OCI-M2 (cell line): ENCODE measurements around the gene MTFR1L.

Experiments used
- DNase-seq: peaks from one replicate; lab custom pipeline; 2025; ENCODE audit not compliant: unreplicated experiment; lab: John Stamatoyannopoulos, UW

MTFR1L gene

GRCh38 chr1:25861316-25862286, 41.8 kb downstream of the MTFR1L start:
- DNase-seq: no peak

GRCh38 chr1:25862785-25863485, 43.2 kb downstream of the MTFR1L start:
- no peak for DNase-seq

DNA sequence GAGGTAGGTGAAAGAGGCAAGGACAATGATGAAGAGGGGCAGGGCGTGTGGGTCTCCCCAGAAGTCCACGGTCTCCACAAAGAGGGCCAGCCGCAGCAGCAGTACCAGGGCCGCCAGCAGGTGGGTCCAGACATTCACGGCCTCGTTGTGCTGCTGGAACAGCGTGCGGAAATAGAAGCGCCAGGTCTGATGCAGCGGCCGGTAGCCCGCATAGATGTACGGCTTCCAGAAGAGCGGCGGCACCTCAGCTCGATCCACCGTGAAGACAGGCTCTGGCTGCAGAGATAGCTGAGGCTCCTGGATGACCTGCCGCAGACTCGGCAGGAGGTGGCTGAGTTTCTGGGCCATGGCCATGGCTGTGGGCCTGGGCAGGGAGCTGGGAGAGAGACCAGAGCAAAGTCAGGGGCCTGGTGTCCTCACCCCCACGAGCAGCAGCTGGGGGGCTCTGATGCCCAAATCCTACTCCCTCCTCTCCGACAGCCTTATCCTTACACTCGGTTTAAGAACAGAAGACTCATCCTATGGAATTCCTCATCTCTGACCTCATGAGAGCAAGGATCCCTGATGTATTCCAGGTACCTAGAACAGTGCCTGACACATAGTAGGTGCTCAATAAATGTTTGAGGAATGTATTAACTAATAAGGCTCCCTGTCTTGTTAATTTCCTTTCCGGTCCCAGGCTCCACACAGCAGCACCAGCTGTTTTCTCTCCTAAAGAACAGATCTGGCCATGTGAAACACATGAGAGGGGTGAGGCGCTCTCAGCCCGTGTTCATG, 43.9 kb downstream of the MTFR1L start:
- DNase-seq: no peak

GRCh38 chr1:25864434-25864833, 44.7 kb downstream of the MTFR1L start:
- no peak for DNase-seq

- DNase-seq: no peak
These were observed 46.5 kb downstream of the MTFR1L start for GRCh38 chr1:25866288-25866687.

GRCh38 chr1:25867210-25867991, 47.6 kb downstream of the MTFR1L start:
- no peak for DNase-seq

GRCh38 chr1:25869909-25870606, 50.3 kb downstream of the MTFR1L start:
- DNase-seq: no peak

GRCh38 chr1:25870614-25871013, 50.9 kb downstream of the MTFR1L start:
- no peak for DNase-seq

GRCh38 chr1:25871086-25871703, 51.4 kb downstream of the MTFR1L start:
- DNase-seq: no peak

DNA sequence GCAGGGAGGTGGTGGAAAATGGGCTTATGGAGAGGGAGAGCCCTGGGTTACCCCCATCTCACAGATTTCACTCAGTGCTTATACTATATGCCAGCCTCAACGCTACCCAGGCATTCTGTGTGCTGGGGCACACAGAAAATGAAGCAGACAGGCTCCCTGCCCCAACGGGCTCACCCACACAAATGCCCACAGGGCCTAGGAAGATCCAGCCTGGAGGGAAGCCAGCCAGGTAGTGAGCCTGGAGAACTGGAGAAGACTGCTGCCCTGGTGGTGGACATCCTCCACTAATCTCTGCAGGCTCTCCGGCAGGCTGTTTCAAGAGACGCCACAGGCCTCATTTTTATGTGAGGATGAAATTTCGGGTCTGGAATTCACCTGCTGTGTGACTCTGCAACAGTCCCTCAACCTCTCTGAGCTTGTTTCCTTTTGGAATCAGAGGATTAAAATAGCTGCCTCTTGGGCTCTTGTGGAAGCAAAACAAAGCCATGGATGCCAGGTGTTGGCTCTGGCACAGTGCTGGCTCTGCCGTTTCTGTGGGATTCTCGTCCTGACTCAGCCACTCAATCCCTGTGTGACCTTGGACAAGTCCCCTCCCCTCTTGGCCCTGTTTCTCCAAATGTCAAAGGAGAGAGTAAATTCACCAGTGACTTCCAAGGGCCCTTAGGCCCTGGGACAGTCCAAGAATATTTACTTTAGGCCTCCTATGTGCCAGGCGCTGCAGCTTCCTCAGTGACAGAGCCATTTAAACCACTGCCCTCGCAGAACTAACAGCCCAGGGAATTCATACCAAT, 52.1 kb downstream of the MTFR1L start:
- no peak for DNase-seq

- no peak for DNase-seq
These were observed 53.0 kb downstream of the MTFR1L start for GRCh38 chr1:25872713-25873112.

DNA sequence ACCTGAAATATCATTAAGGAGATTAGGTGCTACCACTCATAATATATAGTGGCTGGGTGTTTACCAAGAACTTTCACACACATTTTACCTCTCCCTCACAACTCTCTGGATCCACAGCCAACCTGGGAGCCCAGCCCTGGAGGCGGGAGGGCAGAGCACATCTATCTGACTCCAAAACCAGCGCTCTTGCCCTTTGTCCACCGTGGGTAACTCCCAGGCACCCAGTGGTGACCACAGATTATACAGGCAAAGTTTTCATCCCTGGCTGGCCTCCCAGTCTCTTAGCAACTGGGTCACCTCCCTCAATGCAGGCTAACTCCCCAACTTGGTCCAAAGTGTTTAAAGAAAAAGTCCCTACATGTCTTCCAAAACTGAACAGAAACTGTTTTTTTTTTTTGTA, 53.4 kb downstream of the MTFR1L start:
- no peak for DNase-seq

DNA sequence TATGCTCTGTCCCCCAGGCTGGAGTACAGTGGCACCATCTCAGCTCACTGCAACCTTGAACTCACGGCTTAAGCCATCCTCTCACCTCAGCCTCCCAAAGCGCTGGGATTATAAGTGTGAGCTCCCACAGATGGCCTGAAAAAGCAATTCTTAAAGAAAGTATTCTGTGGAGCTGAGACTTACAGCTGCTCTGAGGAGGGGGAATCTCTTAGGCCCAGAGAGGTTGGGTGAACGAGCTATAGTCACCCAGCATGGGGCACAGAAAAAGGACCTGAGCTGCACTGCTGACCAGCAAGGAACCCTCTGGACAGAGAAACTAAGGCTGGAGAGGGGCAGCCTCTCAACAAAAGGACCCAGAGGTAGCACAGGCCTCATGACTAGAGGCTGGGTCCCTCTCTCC, 54.5 kb downstream of the MTFR1L start:
- DNase-seq: no peak

DNA sequence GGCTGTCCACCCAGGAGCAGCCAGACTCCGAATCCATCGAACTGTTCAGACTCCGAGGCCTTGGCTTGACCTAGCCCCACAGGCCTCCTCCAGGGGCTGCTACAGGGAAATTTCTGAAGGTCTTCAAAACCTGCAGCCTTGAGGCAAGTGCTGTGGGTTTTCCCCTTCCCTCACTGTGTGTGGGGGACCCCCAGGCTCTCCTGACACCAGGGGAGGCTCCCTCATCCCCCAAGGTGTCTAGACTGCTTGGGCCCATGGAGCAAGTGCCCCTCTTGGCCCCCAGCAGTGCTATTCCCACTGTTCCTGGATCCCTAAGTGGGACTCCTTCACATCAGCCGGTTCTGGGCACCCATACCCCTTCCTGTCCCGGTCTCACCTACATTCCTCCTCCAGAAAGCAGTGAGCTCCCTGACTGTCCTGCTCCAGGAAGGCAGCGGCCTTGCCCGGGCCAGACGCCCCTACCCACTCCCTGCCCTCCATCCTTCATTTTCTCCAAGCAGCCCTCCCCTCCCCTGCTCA, 54.9 kb downstream of the MTFR1L start:
- DNase-seq: no peak

DNA sequence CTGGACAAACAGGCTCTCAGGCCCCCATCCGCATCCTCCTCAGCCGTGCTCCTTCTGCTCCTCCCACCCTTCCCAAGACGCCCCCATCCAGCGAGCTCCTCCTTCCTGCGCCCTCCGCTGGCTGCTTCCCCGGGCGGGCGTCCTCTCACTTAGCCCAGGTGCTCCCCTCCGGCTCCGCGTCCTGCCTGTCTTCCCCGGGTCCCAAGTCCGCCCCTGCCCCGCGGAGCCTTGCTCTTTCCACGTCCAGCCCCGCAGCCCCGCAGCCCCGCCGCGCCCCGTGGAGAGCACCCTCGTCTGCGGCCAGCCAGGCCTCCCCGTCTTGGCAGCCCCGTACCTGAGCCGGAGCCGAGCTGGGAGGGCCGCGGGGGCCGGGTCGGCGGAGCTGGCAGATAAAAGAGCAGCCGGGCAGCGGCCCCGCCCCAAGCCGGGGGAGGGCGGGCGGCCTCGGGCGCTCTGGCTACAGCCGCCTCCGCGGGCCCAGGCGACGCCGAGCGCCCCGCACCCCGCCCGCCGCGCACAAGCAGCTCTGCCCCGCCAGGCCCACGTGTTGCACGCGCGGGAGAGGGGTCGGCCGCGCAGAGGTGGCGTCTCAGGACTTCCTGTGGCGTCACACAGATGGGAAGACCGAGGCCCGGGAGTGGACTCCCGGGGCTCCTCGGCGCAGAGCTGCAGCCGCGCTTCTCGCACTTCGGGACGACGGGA, 55.6 kb downstream of the MTFR1L start, which contains the start of gene PAQR7:
PAQR7 (minus strand) TSS at position 555 of the 702 bp plus-strand sequence. CDS start 11,869 bp downstream, outside the sequence.
- no peak for DNase-seq

GRCh38 chr1:25875856-25876692, 56.3 kb downstream of the MTFR1L start:
- no peak for DNase-seq

- no peak for DNase-seq
These were observed 56.9 kb downstream of the MTFR1L start for GRCh38 chr1:25876693-25877077.
